ENCODE measurements around the gene LRRC4B.

DNA sequence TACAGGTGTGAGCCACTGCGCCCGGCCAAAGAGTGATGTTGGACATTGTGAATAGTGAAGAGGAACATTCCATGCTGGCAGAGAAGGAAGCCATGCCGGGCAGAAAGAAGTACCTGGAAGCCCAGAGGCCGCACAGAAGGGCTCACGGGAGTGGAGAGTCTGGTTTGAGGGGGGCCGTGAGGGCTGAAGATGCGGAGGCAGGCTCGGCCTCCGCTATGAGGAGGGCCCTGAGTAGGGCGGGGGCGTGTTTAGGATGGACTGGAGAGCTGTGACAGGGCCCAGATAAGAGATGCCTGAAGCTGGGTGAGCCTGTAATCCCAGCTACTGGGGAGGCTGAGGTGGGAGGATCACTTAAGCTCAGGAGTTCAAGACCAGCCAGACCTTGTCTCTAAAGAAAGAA, 58.9 kb downstream of the LRRC4B start:
- TF ChIP-seq MAZ (IDR thresholded peaks at IDR 0.05; ENCODE audit: borderline replicate concordance, low read depth, low read length) (no peak), CHD1 (IDR thresholded peaks at IDR 0.05; ENCODE audit: low read depth, low read length) (no peak), POLR2A (IDR thresholded peaks at IDR 0.05; ENCODE audit: low read depth, low read length) (no peak), MAFK (IDR thresholded peaks at IDR 0.05; ENCODE audit: low read depth, low read length) (no peak), RAD21 (IDR thresholded peaks at IDR 0.05; ENCODE audit: low read length) (no peak), MXI1 (IDR thresholded peaks at IDR 0.05; ENCODE audit: borderline replicate concordance, low read depth, low read length) (no peak), FOS (IDR thresholded peaks at IDR 0.05; ENCODE audit: low read depth, low read length) (no peak), SMC3 (IDR thresholded peaks at IDR 0.05; ENCODE audit: low read depth, low read length) (no peak), RCOR1 (IDR thresholded peaks at IDR 0.05; ENCODE audit: insufficient replicate concordance, low read length) (no peak), CEBPB (IDR thresholded peaks at IDR 0.05; ENCODE audit: low read depth, low read length) (no peak)
- TF ChIP-seq, protein P1, sequence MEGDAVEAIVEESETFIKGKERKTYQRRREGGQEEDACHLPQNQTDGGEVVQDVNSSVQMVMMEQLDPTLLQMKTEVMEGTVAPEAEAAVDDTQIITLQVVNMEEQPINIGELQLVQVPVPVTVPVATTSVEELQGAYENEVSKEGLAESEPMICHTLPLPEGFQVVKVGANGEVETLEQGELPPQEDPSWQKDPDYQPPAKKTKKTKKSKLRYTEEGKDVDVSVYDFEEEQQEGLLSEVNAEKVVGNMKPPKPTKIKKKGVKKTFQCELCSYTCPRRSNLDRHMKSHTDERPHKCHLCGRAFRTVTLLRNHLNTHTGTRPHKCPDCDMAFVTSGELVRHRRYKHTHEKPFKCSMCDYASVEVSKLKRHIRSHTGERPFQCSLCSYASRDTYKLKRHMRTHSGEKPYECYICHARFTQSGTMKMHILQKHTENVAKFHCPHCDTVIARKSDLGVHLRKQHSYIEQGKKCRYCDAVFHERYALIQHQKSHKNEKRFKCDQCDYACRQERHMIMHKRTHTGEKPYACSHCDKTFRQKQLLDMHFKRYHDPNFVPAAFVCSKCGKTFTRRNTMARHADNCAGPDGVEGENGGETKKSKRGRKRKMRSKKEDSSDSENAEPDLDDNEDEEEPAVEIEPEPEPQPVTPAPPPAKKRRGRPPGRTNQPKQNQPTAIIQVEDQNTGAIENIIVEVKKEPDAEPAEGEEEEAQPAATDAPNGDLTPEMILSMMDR (conservative IDR thresholded peaks at IDR 0.05; ENCODE audit: low read depth, low read length), result no peak
- TF ChIP-seq, protein P2, sequence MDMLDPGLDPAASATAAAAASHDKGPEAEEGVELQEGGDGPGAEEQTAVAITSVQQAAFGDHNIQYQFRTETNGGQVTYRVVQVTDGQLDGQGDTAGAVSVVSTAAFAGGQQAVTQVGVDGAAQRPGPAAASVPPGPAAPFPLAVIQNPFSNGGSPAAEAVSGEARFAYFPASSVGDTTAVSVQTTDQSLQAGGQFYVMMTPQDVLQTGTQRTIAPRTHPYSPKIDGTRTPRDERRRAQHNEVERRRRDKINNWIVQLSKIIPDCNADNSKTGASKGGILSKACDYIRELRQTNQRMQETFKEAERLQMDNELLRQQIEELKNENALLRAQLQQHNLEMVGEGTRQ (IDR thresholded peaks at IDR 0.05; ENCODE audit: low read depth, low read length), result no peak
- TF ChIP-seq, protein P3, sequence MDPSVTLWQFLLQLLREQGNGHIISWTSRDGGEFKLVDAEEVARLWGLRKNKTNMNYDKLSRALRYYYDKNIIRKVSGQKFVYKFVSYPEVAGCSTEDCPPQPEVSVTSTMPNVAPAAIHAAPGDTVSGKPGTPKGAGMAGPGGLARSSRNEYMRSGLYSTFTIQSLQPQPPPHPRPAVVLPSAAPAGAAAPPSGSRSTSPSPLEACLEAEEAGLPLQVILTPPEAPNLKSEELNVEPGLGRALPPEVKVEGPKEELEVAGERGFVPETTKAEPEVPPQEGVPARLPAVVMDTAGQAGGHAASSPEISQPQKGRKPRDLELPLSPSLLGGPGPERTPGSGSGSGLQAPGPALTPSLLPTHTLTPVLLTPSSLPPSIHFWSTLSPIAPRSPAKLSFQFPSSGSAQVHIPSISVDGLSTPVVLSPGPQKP (IDR thresholded peaks at IDR 0.05; ENCODE audit: borderline replicate concordance, low read depth, low read length), result no peak

All from IMR-90 (cell line).